Hepatocyte (in vitro differentiated cells): ENCODE data around the gene BICD2.

ENCODE experiments used
- CTCF ChIP-seq: fragments of 200-600 bp; sonication (generic); IDR thresholded peaks from 2 replicates; pipeline ENCODE4 v1.5.1; 2016; ENCODE audit warnings: antibody characterized with exemption, mild to moderate bottlenecking; ENCODE audit not compliant: poor library complexity
- EZH2 ChIP-seq: fragments of 200-600 bp; sonication (generic); IDR thresholded peaks from 2 replicates; pipeline ENCODE4 v1.6.1; 2016; ENCODE audit warnings: antibody characterized with exemption, mild to moderate bottlenecking, borderline replicate concordance

GRCh38 chr9:92714016-92714415 lies 50.6 kb downstream of the BICD2 start:
- TF ChIP-seq EZH2 (no peak), CTCF (no peak)
